ENCODE results near the gene PRKX. TPM values are rescaled to one million over a fixed set of nuclear protein-coding genes. Genes with fewer than 3 reads are reported as not detected.
"Not testable (repeated sequence)": the region's sequence is repeated elsewhere in the genome, so short reads cannot be mapped to it uniquely, and the experiment has no call there.

The PRKX gene
- total RNA-seq, 1 donor from 2014 or later: 25.3 TPM

- Mint-ChIP-seq H3K27ac (ENCODE audit: unreplicated experiment) (no peak overlapping the region), H3K27me3 (ENCODE audit: unreplicated experiment) (peaks cover 1% of the 10 kb centered on the region), H3K4me1 (ENCODE audit: unreplicated experiment) (peaks cover 7% of the 10 kb centered on the region), H3K9me3 (ENCODE audit: unreplicated experiment) (no peaks in the 10 kb centered on the region), H3K4me3 (ENCODE audit: unreplicated experiment) (no peak overlapping the region), H3K36me3 (ENCODE audit: low read depth, unreplicated experiment) (no peaks in the 10 kb centered on the region)
- no peak for DNase-seq (ENCODE audit: low spot score)
- TF ChIP-seq CTCF (IDR thresholded peaks at IDR 0.05; ENCODE audit: unreplicated experiment): no peak
These were observed 30.5 kb upstream of the PRKX start for GRCh38 chrX:3743801-3744439.

- H3K36me3 Mint-ChIP-seq (ENCODE audit: low read depth, unreplicated experiment); H3K4me3 Mint-ChIP-seq (ENCODE audit: unreplicated experiment); H3K9me3 Mint-ChIP-seq (ENCODE audit: unreplicated experiment); H3K27me3 Mint-ChIP-seq (ENCODE audit: unreplicated experiment); H3K4me1 Mint-ChIP-seq (ENCODE audit: unreplicated experiment); H3K27ac Mint-ChIP-seq (ENCODE audit: unreplicated experiment); DNase-seq (ENCODE audit: low spot score): not testable (repeated sequence)
These were observed 27.5 kb upstream of the PRKX start for GRCh38 chrX:3740946-3741345.

GRCh38 chrX:3738509-3738908, 25.1 kb upstream of the PRKX start:
- no peaks in the 10 kb centered on the region for H3K9me3 Mint-ChIP-seq (ENCODE audit: unreplicated experiment)
- H3K4me3 Mint-ChIP-seq (ENCODE audit: unreplicated experiment): no peak overlapping the region
- H3K36me3 Mint-ChIP-seq (ENCODE audit: low read depth, unreplicated experiment): no peaks in the 10 kb centered on the region
- H3K4me1 Mint-ChIP-seq (ENCODE audit: unreplicated experiment): no peaks in the 10 kb centered on the region
- no peak overlapping the region for H3K27ac Mint-ChIP-seq (ENCODE audit: unreplicated experiment)
- TF ChIP-seq CTCF (IDR thresholded peaks at IDR 0.05; ENCODE audit: unreplicated experiment): no peak
- DNase-seq (ENCODE audit: low spot score): no peak
- peaks cover 1% of the 10 kb centered on the region for H3K27me3 Mint-ChIP-seq (ENCODE audit: unreplicated experiment)

- H3K27me3 Mint-ChIP-seq (ENCODE audit: unreplicated experiment); H3K4me3 Mint-ChIP-seq (ENCODE audit: unreplicated experiment); H3K4me1 Mint-ChIP-seq (ENCODE audit: unreplicated experiment); H3K27ac Mint-ChIP-seq (ENCODE audit: unreplicated experiment); H3K36me3 Mint-ChIP-seq (ENCODE audit: low read depth, unreplicated experiment); H3K9me3 Mint-ChIP-seq (ENCODE audit: unreplicated experiment); DNase-seq (ENCODE audit: low spot score): not testable (repeated sequence)
These were observed 23.1 kb upstream of the PRKX start for GRCh38 chrX:3736536-3736935.

GRCh38 chrX:3735891-3736290, 22.4 kb upstream of the PRKX start:
- DNase-seq (ENCODE audit: low spot score); H3K27ac Mint-ChIP-seq (ENCODE audit: unreplicated experiment); H3K27me3 Mint-ChIP-seq (ENCODE audit: unreplicated experiment); H3K4me3 Mint-ChIP-seq (ENCODE audit: unreplicated experiment); H3K36me3 Mint-ChIP-seq (ENCODE audit: low read depth, unreplicated experiment); H3K4me1 Mint-ChIP-seq (ENCODE audit: unreplicated experiment); H3K9me3 Mint-ChIP-seq (ENCODE audit: unreplicated experiment): not testable (repeated sequence)

GRCh38 chrX:3734456-3734855, 21.0 kb upstream of the PRKX start:
- not testable (repeated sequence) for H3K4me1 Mint-ChIP-seq (ENCODE audit: unreplicated experiment); H3K9me3 Mint-ChIP-seq (ENCODE audit: unreplicated experiment); H3K36me3 Mint-ChIP-seq (ENCODE audit: low read depth, unreplicated experiment); H3K4me3 Mint-ChIP-seq (ENCODE audit: unreplicated experiment); H3K27me3 Mint-ChIP-seq (ENCODE audit: unreplicated experiment); DNase-seq (ENCODE audit: low spot score); H3K27ac Mint-ChIP-seq (ENCODE audit: unreplicated experiment)

GRCh38 chrX:3733043-3733430, 19.6 kb upstream of the PRKX start:
- Mint-ChIP-seq H3K9me3 (ENCODE audit: unreplicated experiment) (no peaks in the 10 kb centered on the region), H3K4me1 (ENCODE audit: unreplicated experiment) (no peaks in the 10 kb centered on the region), H3K27me3 (ENCODE audit: unreplicated experiment) (no peaks in the 10 kb centered on the region), H3K27ac (ENCODE audit: unreplicated experiment) (no peak overlapping the region), H3K4me3 (ENCODE audit: unreplicated experiment) (no peak overlapping the region), H3K36me3 (ENCODE audit: low read depth, unreplicated experiment) (no peaks in the 10 kb centered on the region)
- TF ChIP-seq CTCF (IDR thresholded peaks at IDR 0.05; ENCODE audit: unreplicated experiment): no peak
- no peak for DNase-seq (ENCODE audit: low spot score)

GRCh38 chrX:3732326-3733042, 19.0 kb upstream of the PRKX start:
- not testable (repeated sequence) for H3K4me1 Mint-ChIP-seq (ENCODE audit: unreplicated experiment); H3K4me3 Mint-ChIP-seq (ENCODE audit: unreplicated experiment); H3K27me3 Mint-ChIP-seq (ENCODE audit: unreplicated experiment); DNase-seq (ENCODE audit: low spot score); H3K27ac Mint-ChIP-seq (ENCODE audit: unreplicated experiment); H3K9me3 Mint-ChIP-seq (ENCODE audit: unreplicated experiment); H3K36me3 Mint-ChIP-seq (ENCODE audit: low read depth, unreplicated experiment)

All from endothelial cell (in vitro differentiated cells).